Effector memory CD8-positive, alpha-beta T cell (primary cell): ENCODE measurements around the gene ALOX5.
"Not testable (repeated sequence)": the region's sequence is repeated elsewhere in the genome, so short reads cannot be mapped to it uniquely, and the experiment has no call there.

Experiments used
- ATAC-seq: fragments of 150-1000 bp; cut with Tn5 transposase; replicated peaks from 2 replicates; pipeline ENCODE4 v1.10.0; 2021; ENCODE audit warnings: mild to moderate bottlenecking, moderate library complexity
- DNase-seq, 3 experiments: peaks; one replicate each; pipeline ENCODE4 v3.0.0; 2021
- H3K27ac Mint-ChIP-seq, 2 donors: one replicate each; pipeline ENCODE4 v1.8.0; 2022; ENCODE audit warnings: mild to moderate bottlenecking in 2 of 2, mixed read lengths in 2 of 2, moderate library complexity in 2 of 2
- H3K27me3 Mint-ChIP-seq, 2 donors: one replicate each; pipeline ENCODE4 v1.8.0; 2022; ENCODE audit warnings: mixed read lengths in 2 of 2
- H3K36me3 Mint-ChIP-seq: one replicate; pipeline ENCODE4 v1.8.0; 2022; ENCODE audit warnings: mild to moderate bottlenecking, moderate library complexity, mixed read lengths; ENCODE audit not compliant: insufficient read depth
- H3K4me1 Mint-ChIP-seq, 2 donors: one replicate each; pipeline ENCODE4 v1.8.0; 2022; ENCODE audit warnings: low read depth in 2 of 2, mixed read lengths in 2 of 2
- H3K4me3 Mint-ChIP-seq, 2 donors: one replicate each; pipeline ENCODE4 v1.8.0; 2022; ENCODE audit warnings: mild to moderate bottlenecking in 2 of 2, mixed read lengths in 2 of 2, moderate library complexity in 2 of 2
- H3K9me3 Mint-ChIP-seq, 2 donors: one replicate each; pipeline ENCODE4 v1.8.0; 2022; ENCODE audit warnings: mixed read lengths in 2 of 2

ALOX5 gene

GRCh38 chr10:45377858-45378257 is 3.8 kb downstream of the ALOX5 start:
- no peak for DNase-seq
- Mint-ChIP-seq H3K4me1 (peaks cover 7 to 15% of the 10 kb centered on the region in 2 donors), H3K9me3 (no peaks in the 10 kb centered on the region), H3K36me3 (no peaks in the 10 kb centered on the region), H3K27ac (peak overlapping the region in 1 of 2 donors; percentile 5), H3K27me3 (peaks cover 30 to 35% of the 10 kb centered on the region in 2 donors), H3K4me3 (no peak overlapping the region)
- no peak for ATAC-seq

DNA sequence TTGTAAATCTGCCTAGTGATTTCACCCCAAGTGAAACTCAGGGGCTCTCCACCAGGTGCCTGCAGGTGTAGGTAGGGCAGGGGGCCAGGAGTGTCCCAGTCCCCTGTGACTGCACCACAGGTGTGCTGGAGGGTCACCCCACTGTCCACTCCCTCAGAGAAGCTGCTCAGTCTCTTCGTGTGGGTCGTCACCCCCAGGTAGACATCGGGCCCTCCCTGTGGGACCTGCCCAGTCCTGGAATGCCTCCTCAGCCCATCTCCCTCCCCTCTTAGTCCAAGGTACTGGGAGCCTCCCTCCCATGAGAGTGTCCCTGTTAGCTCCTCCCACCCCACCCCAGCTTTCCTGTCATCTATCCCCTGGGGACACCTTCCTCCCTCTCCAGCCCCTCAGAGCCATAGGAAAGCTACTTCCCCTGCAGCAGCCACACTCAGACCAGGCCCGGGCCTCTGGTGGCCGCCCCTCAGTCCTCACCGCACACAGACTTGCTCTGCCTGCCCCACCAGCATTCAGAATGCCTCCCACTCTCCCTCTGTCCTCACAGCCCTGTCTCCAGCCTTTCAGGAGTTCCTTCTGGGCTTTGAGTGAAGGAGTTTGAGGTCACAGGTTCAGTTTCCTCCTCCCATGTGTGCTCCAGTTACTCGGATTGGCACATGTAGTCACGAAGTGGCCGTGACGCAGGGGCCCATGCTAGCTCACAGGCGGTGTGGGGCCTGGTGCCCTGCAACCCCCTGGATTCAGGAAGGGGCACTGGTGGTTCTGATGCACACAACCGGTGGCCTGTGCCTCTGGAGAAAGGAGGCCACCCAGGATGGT is 5.1 kb downstream of the ALOX5 start:
- Mint-ChIP-seq H3K9me3 (no peaks in the 10 kb centered on the region), H3K4me1 (peaks cover 0 to 9% of the 10 kb centered on the region in 2 donors), H3K27ac (peak overlapping the region; percentile 21 to 76), H3K4me3 (no peak overlapping the region), H3K27me3 (peaks cover 18 to 23% of the 10 kb centered on the region in 2 donors), H3K36me3 (no peaks in the 10 kb centered on the region)
- ATAC-seq (no peak), DNase-seq (no peak)

- Mint-ChIP-seq H3K36me3 (no peaks in the 10 kb centered on the region), H3K27me3 (peaks cover 12 to 19% of the 10 kb centered on the region in 2 donors), H3K9me3 (no peaks in the 10 kb centered on the region), H3K4me1 (peaks cover 0 to 7% of the 10 kb centered on the region in 2 donors), H3K4me3 (no peak overlapping the region), H3K27ac (no peak overlapping the region)
- ATAC-seq (peak; percentile 35), DNase-seq (no peak)
Observed at GRCh38 chr10:45379891-45380540, 6.0 kb downstream of the ALOX5 start.

- Mint-ChIP-seq H3K4me1 (peaks cover 0 to 2% of the 10 kb centered on the region in 2 donors), H3K4me3 (no peak overlapping the region), H3K9me3 (no peaks in the 10 kb centered on the region), H3K36me3 (no peaks in the 10 kb centered on the region), H3K27me3 (peaks cover 9 to 10% of the 10 kb centered on the region in 2 donors), H3K27ac (no peak overlapping the region)
- ATAC-seq (no peak), DNase-seq (no peak)
Observed at GRCh38 chr10:45380903-45381620, 7.0 kb downstream of the ALOX5 start.

DNA sequence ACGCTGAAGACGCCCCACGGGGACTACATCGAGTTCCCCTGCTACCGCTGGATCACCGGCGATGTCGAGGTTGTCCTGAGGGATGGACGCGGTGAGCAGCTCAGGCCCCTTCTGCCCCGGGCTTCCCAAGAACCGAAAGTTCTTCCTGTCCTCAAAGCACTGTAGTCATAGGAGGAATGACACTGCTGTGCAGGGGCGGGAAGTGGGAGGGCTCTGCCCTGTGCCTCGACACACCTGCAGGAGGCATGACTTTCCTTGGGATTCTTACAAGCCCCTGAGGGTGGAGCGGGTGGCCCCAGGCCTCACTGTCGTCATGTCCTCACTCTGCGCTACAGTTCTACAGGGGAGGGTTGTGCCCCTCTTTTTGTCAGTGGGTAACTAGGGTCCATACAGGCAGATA is 8.6 kb downstream of the ALOX5 start:
- Mint-ChIP-seq H3K4me1 (peaks cover 0 to 2% of the 10 kb centered on the region in 2 donors), H3K27ac (no peak overlapping the region), H3K36me3 (no peaks in the 10 kb centered on the region), H3K27me3 (peaks cover 8% of the 10 kb centered on the region in 2 donors), H3K9me3 (no peaks in the 10 kb centered on the region), H3K4me3 (no peak overlapping the region)
- DNase-seq (no peak), ATAC-seq (no peak)

DNA sequence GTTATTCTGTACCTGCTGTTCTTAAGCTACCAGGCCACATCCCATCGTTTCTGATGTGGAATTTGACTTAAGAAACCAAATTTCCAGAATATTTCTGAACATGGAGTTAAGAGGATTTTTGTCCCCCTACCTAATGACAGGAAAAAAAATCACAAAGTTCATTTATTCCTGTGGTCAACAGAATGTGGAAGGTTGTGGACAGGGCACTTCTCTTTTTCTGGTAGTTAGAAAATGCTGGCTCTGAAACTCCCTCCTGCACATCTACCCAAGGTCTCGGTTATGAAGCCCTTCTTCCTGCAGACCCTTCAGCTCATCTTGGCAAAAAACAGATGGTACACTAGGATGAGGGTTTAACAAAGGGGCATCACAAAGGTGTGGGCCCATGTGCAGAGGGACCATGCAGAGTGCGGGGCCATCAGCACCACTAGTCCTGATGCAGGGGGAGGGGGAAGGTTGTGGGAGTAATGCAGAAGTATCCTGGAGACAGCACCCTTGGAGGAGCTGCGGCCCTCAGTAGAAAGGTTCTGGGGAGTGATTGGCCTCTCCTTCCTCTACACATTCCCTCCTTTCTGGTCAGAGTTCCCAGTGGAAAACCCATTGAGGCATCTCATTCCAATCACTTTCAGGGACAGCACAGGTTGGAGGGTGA is 9.8 kb downstream of the ALOX5 start:
- no peak for ATAC-seq
- no peaks in the 10 kb centered on the region for H3K9me3 Mint-ChIP-seq

DNA sequence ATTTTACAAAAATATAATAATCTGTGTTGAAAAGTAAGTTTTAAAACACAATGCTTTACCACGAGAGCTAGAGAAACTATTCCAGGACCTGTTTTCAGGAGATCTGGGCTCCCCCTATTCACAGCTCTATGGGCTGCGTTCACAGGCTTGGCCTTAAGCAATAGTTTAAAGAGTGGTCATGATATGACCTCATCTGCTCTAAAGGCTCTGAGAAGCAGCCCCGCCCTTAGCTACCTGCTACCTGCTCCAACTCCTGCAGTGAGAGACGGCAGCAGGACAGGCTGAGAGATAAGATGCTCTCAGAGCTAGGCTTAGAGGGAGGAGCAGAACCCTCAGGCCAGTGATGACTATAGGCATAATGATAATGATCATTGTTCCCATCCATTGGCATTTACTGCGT is 12.6 kb downstream of the ALOX5 start:
- DNase-seq (no peak), ATAC-seq (no peak)
- Mint-ChIP-seq H3K36me3 (no peaks in the 10 kb centered on the region), H3K27me3 (peaks cover 9 to 19% of the 10 kb centered on the region in 2 donors), H3K9me3 (no peaks in the 10 kb centered on the region), H3K27ac (no peak overlapping the region), H3K4me3 (no peak overlapping the region), H3K4me1 (peaks cover 0 to 2% of the 10 kb centered on the region in 2 donors)

More for the DNA sequence above, 9.8 kb downstream of the ALOX5 start:
- no peak overlapping the region for H3K27ac Mint-ChIP-seq
- H3K36me3 Mint-ChIP-seq = no peaks in the 10 kb centered on the region
- no peak overlapping the region for H3K4me3 Mint-ChIP-seq
- no peak for DNase-seq
- H3K27me3 Mint-ChIP-seq = peaks cover 0 to 8% of the 10 kb centered on the region in 2 donors
- H3K4me1 Mint-ChIP-seq = peaks cover 0 to 2% of the 10 kb centered on the region in 2 donors

- no peaks in the 10 kb centered on the region for H3K9me3 Mint-ChIP-seq
- no peak overlapping the region for H3K27ac Mint-ChIP-seq
- DNase-seq = no peak
- H3K36me3 Mint-ChIP-seq = no peaks in the 10 kb centered on the region
- H3K4me3 Mint-ChIP-seq = no peak overlapping the region
- no peak for ATAC-seq
- peaks cover 0 to 2% of the 10 kb centered on the region in 2 donors for H3K4me1 Mint-ChIP-seq
- H3K27me3 Mint-ChIP-seq = peaks cover 9 to 19% of the 10 kb centered on the region in 2 donors
Observed at GRCh38 chr10:45387096-45387893, 13.3 kb downstream of the ALOX5 start.

GRCh38 chr10:45389671-45390070 is 15.7 kb downstream of the ALOX5 start:
- H3K4me1 Mint-ChIP-seq, H3K27ac Mint-ChIP-seq, H3K9me3 Mint-ChIP-seq, H3K36me3 Mint-ChIP-seq, H3K4me3 Mint-ChIP-seq, DNase-seq, ATAC-seq: not testable (repeated sequence)
- peaks cover 9 to 19% of the 10 kb centered on the region in 2 donors for H3K27me3 Mint-ChIP-seq

DNA sequence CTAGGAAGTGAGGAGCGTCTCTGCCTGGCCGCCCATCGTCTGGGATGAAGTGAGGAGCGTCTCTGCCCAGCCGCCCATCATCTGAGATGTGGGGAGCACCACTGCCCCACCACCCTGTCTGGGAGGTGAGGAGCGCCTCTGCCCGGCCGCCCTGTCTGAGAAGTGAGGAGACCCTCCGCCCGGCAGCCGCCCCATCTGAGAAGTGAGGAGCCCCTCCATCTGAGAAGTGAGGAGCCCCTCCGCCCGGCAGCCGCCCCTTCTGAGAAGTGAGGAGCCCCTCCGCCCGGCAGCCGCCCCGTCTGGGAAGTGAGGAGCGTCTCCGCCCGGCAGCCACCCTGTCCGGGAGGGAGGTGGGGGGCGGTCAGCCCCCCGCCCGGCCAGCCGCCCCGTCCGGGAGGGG is 17.6 kb downstream of the ALOX5 start:
- not testable (repeated sequence) for H3K36me3 Mint-ChIP-seq, H3K9me3 Mint-ChIP-seq, H3K4me3 Mint-ChIP-seq, DNase-seq, ATAC-seq, H3K4me1 Mint-ChIP-seq, H3K27ac Mint-ChIP-seq
- H3K27me3 Mint-ChIP-seq = peaks cover 9 to 29% of the 10 kb centered on the region in 2 donors

DNA sequence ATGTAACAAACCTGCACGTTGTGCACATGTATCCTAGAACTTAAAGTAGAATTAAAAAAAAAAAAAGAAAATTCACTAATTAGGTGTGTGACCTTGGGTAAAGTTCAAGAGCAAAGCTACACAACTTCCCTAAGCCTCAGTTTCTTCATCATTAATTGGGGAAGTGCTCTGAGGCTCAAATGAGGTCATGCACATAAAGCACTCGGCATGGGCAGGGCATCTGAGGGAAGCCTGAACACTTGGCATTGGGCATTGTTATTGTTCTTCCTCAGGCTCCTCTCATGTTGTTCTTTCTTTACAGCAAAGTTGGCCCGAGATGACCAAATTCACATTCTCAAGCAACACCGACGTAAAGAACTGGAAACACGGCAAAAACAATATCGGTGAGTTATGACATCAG is 21.5 kb downstream of the ALOX5 start:
- no peaks in the 10 kb centered on the region for H3K4me1 Mint-ChIP-seq
- peaks cover 3 to 29% of the 10 kb centered on the region in 2 donors for H3K27me3 Mint-ChIP-seq
- H3K9me3 Mint-ChIP-seq = no peaks in the 10 kb centered on the region
- H3K27ac Mint-ChIP-seq = no peak overlapping the region
- no peak for DNase-seq
- no peak for ATAC-seq
- H3K4me3 Mint-ChIP-seq = no peak overlapping the region
- H3K36me3 Mint-ChIP-seq = peaks cover 3% of the 10 kb centered on the region

DNA sequence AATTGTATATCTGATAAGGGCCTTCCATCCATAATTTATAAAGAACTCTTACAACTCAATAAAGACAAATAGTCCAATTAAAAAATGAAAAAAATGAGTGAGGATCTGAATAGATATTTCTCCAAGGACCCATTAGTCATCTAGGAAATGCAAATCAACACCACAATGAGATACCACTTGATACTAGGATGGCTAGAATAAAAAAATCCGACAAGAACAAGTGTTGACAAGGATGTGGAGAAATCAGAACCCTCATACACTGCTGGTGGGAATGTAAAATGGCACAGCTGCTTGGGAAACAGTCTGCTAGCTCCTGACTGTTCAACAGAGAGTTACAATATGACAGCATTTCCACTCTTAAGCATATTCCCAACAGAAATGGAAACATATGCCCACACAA is 24.6 kb downstream of the ALOX5 start:
- ATAC-seq (no peak), DNase-seq (no peak)
- H3K4me3 Mint-ChIP-seq = no peak overlapping the region
- H3K27me3 Mint-ChIP-seq = peaks cover 11 to 40% of the 10 kb centered on the region in 2 donors
- peaks cover 3% of the 10 kb centered on the region for H3K36me3 Mint-ChIP-seq
- no peaks in the 10 kb centered on the region for H3K4me1 Mint-ChIP-seq
- no peak overlapping the region for H3K27ac Mint-ChIP-seq
- no peaks in the 10 kb centered on the region for H3K9me3 Mint-ChIP-seq
